OCI-LY7 (cell line): ENCODE measurements around the gene SLAIN2.

ENCODE experiments used
- EZH2phosphoT487 ChIP-seq: fragments of 200-600 bp; sonication (generic); IDR thresholded peaks from 2 replicates; pipeline ENCODE4 v1.6.1; 2018; ENCODE audit warnings: low read depth, borderline replicate concordance, mild to moderate bottlenecking, mixed run types, antibody characterized with exemption, low read length, moderate library complexity, mixed read lengths
- TF ChIP-seq, protein P1 (sequence below): fragments of 200-600 bp; sonication (generic); conservative IDR thresholded peaks from 2 replicates; pipeline ENCODE4 v1.5.1; 2014; ENCODE audit warnings: mild to moderate bottlenecking, antibody characterized with exemption, low read length, moderate library complexity, mixed read lengths

GRCh38 chr4:48361012-48361400 is 19.7 kb downstream of the SLAIN2 start:
- TF ChIP-seq, protein P1, sequence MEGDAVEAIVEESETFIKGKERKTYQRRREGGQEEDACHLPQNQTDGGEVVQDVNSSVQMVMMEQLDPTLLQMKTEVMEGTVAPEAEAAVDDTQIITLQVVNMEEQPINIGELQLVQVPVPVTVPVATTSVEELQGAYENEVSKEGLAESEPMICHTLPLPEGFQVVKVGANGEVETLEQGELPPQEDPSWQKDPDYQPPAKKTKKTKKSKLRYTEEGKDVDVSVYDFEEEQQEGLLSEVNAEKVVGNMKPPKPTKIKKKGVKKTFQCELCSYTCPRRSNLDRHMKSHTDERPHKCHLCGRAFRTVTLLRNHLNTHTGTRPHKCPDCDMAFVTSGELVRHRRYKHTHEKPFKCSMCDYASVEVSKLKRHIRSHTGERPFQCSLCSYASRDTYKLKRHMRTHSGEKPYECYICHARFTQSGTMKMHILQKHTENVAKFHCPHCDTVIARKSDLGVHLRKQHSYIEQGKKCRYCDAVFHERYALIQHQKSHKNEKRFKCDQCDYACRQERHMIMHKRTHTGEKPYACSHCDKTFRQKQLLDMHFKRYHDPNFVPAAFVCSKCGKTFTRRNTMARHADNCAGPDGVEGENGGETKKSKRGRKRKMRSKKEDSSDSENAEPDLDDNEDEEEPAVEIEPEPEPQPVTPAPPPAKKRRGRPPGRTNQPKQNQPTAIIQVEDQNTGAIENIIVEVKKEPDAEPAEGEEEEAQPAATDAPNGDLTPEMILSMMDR = no peak
- TF ChIP-seq EZH2phosphoT487 = no peak
